Measurements from ENCODE around the gene PPP4R2.

Gene PPP4R2

GRCh38 chr3:73010158-73010557 is 13.5 kb downstream of the PPP4R2 start:
- in situ Hi-C loops (cut with HindIII; ENCODE audit: low sequenced_read_pairs), result no loop called here
- no peak overlapping the region for H3K4me3 ChIP-seq (ENCODE audit: low read depth, low read length)
- no peak for DNase-seq (ENCODE audit: low read depth)
- TF ChIP-seq, protein P1, sequence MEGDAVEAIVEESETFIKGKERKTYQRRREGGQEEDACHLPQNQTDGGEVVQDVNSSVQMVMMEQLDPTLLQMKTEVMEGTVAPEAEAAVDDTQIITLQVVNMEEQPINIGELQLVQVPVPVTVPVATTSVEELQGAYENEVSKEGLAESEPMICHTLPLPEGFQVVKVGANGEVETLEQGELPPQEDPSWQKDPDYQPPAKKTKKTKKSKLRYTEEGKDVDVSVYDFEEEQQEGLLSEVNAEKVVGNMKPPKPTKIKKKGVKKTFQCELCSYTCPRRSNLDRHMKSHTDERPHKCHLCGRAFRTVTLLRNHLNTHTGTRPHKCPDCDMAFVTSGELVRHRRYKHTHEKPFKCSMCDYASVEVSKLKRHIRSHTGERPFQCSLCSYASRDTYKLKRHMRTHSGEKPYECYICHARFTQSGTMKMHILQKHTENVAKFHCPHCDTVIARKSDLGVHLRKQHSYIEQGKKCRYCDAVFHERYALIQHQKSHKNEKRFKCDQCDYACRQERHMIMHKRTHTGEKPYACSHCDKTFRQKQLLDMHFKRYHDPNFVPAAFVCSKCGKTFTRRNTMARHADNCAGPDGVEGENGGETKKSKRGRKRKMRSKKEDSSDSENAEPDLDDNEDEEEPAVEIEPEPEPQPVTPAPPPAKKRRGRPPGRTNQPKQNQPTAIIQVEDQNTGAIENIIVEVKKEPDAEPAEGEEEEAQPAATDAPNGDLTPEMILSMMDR (IDR thresholded peaks at IDR 0.05; ENCODE audit: low read depth, low read length, missing control alignments), result no peak

DNA sequence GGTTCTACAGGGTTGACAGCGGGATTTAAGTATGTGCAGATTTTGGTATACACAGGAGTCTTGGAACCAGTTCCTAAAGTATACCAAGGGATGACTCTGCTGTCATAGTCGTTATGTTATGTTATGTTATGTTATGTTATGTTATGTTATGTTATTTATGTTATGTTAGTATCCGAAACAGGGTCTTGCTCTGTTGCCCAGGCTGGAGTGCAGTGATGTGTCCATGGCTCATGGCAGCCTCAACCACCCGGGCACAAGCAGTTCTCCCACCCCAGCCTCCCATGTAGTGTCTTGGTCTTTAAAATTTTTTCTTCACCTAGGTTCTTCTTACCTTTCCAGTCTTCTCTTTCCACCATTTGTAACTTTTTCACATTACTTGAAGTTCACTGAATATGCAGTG is 21.7 kb downstream of the PPP4R2 start:
- TF ChIP-seq, protein P1 (IDR thresholded peaks at IDR 0.05; ENCODE audit: low read depth, low read length, missing control alignments), result no peak
- in situ Hi-C loops (cut with HindIII; ENCODE audit: low sequenced_read_pairs), result no loop called here
- H3K4me3 ChIP-seq (ENCODE audit: low read depth, low read length), result no peak overlapping the region
- no peak for DNase-seq (ENCODE audit: low read depth)

- H3K4me3 ChIP-seq (ENCODE audit: low read depth, low read length), result no peak overlapping the region
- no peak for DNase-seq (ENCODE audit: low read depth)
- in situ Hi-C loops (cut with HindIII; ENCODE audit: low sequenced_read_pairs), result no loop called here
- TF ChIP-seq, protein P1 (IDR thresholded peaks at IDR 0.05; ENCODE audit: low read depth, low read length, missing control alignments), result no peak
Measured at GRCh38 chr3:73018790-73019441, 22.3 kb downstream of the PPP4R2 start.

DNA sequence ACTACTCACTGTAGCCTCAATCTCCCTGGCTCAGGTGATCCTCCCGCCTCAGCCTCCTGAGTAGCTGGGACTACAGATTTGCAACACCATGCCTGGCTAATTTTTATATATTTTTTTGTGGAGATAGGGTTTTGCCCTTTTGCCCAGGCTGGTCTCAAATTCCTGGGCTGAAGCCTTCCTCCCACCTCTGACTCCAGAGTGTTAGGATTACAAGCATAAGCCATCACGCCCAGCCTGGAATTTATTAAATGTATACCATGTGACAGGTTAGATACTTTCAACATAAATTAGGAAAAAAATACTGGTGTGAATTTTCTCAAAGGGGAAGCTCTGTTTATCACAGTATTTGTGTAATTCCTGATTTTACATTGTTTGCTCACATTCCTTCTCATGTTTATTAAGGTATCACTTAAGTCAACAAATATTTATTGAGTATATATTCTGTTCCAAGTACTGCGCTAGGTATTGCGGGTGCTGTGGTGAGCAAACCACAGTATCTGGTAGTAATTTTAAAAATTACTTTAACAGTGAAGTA is 24.8 kb downstream of the PPP4R2 start:
- H3K4me3 ChIP-seq (ENCODE audit: low read depth, low read length), result no peak overlapping the region
- TF ChIP-seq, protein P1 (IDR thresholded peaks at IDR 0.05; ENCODE audit: low read depth, low read length, missing control alignments), result no peak
- in situ Hi-C loops (cut with HindIII; ENCODE audit: low sequenced_read_pairs), result no loop called here
- DNase-seq (ENCODE audit: low read depth), result no peak

GRCh38 chr3:73024836-73025235 is 28.2 kb downstream of the PPP4R2 start:
- no peak for DNase-seq (ENCODE audit: low read depth)
- no peak overlapping the region for H3K4me3 ChIP-seq (ENCODE audit: low read depth, low read length)
- TF ChIP-seq, protein P1 (IDR thresholded peaks at IDR 0.05; ENCODE audit: low read depth, low read length, missing control alignments), result no peak
- in situ Hi-C loops (cut with HindIII; ENCODE audit: low sequenced_read_pairs), result no loop called here

DNA sequence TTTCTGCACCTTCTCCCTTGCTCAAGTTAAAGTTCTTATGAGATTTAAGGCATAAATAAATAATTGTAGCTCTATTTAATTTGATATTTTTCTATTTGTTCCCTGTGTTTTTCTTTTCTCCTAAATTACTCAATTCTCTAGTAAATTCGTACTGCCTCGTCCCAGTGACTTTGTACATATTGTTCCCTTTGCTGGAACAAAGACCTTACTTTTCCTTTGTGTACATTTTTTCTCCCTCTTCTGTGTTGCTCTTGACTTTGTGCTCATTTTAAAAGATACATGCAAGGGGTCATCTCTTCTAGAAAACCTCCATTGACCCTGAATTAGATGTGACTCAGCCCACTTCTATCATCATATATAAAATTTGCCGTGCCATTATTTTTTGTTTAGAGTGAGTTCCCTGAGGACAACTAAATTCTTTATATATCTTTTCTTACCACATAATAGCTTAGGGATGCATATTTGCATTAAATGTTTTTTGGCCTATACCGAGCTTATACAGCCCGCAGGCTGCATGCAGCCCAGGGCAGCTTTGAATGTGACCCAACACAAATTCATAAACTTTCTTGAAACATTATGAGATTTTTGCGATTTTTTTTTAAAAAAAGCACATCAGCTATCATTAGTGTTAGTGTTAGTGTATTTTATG is 29.6 kb downstream of the PPP4R2 start:
- in situ Hi-C loops (cut with HindIII; ENCODE audit: low sequenced_read_pairs), result no loop called here
- no peak overlapping the region for H3K4me3 ChIP-seq (ENCODE audit: low read depth, low read length)
- TF ChIP-seq, protein P1 (IDR thresholded peaks at IDR 0.05; ENCODE audit: low read depth, low read length, missing control alignments), result no peak
- DNase-seq (ENCODE audit: low read depth), result no peak
